ENCODE results near the gene KLF9.

KLF9 gene

DNA sequence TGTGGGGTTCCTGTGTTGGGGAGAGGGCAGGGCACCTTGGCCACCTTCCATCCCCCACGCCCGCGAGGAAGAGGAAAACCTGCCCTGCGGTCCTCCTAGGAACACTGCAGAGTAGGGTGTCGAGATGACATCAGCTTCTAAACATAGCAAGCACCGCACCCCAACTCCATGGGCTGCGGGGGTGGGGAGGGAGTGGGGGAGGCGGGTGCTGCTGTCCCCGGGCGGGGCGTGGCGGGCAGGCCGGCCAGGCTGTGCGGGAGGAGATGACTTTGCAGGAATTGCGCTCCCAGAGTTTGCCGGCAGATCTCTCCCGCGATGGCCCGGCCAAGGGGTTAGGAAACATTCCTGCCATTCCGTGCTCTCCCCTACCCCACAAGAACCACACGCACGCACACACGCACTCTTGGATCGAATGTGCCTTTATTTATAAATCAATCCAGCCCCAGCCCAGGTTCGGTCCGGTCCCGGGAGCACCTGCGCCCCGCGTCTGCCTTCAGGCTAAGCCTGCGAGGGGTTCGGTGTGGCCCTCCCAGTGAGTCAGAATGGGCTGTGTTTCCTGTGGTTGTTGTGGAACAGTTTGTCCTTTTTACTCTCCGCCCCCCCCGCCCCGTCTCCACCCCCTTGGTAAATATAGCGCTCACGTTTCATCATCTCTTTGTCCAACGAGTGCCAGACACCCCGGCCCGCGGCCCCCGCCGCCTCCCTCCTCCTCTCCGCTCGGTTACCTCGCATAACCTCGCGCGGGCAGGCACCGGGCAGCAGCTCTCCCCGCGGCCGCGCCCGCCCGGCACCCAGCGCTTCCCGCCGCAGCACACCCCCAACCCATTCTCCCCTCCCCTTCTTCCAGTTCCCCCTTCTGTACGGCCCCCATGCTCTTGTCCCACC, 5.3 kb upstream of the KLF9 start (continued):
- TF ChIP-seq, protein P1, sequence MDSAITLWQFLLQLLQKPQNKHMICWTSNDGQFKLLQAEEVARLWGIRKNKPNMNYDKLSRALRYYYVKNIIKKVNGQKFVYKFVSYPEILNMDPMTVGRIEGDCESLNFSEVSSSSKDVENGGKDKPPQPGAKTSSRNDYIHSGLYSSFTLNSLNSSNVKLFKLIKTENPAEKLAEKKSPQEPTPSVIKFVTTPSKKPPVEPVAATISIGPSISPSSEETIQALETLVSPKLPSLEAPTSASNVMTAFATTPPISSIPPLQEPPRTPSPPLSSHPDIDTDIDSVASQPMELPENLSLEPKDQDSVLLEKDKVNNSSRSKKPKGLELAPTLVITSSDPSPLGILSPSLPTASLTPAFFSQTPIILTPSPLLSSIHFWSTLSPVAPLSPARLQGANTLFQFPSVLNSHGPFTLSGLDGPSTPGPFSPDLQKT (IDR thresholded peaks at IDR 0.05; ENCODE audit: borderline replicate concordance, low read depth, low read length): no peak
- TF ChIP-seq, protein P2, sequence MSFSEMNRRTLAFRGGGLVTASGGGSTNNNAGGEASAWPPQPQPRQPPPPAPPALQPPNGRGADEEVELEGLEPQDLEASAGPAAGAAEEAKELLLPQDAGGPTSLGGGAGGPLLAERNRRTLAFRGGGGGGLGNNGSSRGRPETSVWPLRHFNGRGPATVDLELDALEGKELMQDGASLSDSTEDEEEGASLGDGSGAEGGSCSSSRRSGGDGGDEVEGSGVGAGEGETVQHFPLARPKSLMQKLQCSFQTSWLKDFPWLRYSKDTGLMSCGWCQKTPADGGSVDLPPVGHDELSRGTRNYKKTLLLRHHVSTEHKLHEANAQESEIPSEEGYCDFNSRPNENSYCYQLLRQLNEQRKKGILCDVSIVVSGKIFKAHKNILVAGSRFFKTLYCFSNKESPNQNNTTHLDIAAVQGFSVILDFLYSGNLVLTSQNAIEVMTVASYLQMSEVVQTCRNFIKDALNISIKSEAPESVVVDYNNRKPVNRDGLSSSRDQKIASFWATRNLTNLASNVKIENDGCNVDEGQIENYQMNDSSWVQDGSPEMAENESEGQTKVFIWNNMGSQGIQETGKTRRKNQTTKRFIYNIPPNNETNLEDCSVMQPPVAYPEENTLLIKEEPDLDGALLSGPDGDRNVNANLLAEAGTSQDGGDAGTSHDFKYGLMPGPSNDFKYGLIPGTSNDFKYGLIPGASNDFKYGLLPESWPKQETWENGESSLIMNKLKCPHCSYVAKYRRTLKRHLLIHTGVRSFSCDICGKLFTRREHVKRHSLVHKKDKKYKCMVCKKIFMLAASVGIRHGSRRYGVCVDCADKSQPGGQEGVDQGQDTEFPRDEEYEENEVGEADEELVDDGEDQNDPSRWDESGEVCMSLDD (tag by site-specific recombination; IDR thresholded peaks at IDR 0.05): peak; percentile 88
- TF ChIP-seq ZNF174 (tag by site-specific recombination; IDR thresholded peaks at IDR 0.05) (no peak), KLF8 (tag by site-specific recombination; IDR thresholded peaks at IDR 0.05) (peak; percentile 93), ZNF521 (tag by site-specific recombination; IDR thresholded peaks at IDR 0.05) (no peak), ZNF211 (tag by site-specific recombination; IDR thresholded peaks at IDR 0.05; ENCODE audit: low read depth) (no peak), FEZF1 (tag by site-specific recombination; IDR thresholded peaks at IDR 0.05) (peak; percentile 59; the same call in 1 of the 2 replicates), RBAK (tag by site-specific recombination; IDR thresholded peaks at IDR 0.05) (no peak), TRIM28 (IDR thresholded peaks at IDR 0.05; ENCODE audit: borderline replicate concordance, low read length) (no peak), GLIS2 (tag by site-specific recombination; IDR thresholded peaks at IDR 0.05) (peak; percentile 94), KLF1 (tag by site-specific recombination; IDR thresholded peaks at IDR 0.05) (peak; percentile 86), ZSCAN23 (tag by site-specific recombination; IDR thresholded peaks at IDR 0.05) (no peak), WT1 (tag by site-specific recombination; IDR thresholded peaks at IDR 0.05) (peak; percentile 34), ZNF501 (tag by site-specific recombination; IDR thresholded peaks at IDR 0.05) (peak; percentile 8; the same call in 1 of the 2 replicates), ZNF544 (tag by site-specific recombination; IDR thresholded peaks at IDR 0.05) (no peak), ZBTB17 (tag by site-specific recombination; IDR thresholded peaks at IDR 0.05) (peak; percentile 51), ZNF629 (tag by site-specific recombination; IDR thresholded peaks at IDR 0.05) (peak; percentile 71)
- TF ChIP-seq, protein P3, sequence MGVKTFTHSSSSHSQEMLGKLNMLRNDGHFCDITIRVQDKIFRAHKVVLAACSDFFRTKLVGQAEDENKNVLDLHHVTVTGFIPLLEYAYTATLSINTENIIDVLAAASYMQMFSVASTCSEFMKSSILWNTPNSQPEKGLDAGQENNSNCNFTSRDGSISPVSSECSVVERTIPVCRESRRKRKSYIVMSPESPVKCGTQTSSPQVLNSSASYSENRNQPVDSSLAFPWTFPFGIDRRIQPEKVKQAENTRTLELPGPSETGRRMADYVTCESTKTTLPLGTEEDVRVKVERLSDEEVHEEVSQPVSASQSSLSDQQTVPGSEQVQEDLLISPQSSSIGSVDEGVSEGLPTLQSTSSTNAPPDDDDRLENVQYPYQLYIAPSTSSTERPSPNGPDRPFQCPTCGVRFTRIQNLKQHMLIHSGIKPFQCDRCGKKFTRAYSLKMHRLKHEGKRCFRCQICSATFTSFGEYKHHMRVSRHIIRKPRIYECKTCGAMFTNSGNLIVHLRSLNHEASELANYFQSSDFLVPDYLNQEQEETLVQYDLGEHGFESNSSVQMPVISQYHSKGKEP (tag by site-specific recombination; IDR thresholded peaks at IDR 0.05): peak; percentile 30; the same call in 1 of the 2 replicates
- TF ChIP-seq, protein P4, sequence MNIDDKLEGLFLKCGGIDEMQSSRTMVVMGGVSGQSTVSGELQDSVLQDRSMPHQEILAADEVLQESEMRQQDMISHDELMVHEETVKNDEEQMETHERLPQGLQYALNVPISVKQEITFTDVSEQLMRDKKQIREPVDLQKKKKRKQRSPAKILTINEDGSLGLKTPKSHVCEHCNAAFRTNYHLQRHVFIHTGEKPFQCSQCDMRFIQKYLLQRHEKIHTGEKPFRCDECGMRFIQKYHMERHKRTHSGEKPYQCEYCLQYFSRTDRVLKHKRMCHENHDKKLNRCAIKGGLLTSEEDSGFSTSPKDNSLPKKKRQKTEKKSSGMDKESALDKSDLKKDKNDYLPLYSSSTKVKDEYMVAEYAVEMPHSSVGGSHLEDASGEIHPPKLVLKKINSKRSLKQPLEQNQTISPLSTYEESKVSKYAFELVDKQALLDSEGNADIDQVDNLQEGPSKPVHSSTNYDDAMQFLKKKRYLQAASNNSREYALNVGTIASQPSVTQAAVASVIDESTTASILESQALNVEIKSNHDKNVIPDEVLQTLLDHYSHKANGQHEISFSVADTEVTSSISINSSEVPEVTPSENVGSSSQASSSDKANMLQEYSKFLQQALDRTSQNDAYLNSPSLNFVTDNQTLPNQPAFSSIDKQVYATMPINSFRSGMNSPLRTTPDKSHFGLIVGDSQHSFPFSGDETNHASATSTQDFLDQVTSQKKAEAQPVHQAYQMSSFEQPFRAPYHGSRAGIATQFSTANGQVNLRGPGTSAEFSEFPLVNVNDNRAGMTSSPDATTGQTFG (tag by site-specific recombination; IDR thresholded peaks at IDR 0.05; ENCODE audit: borderline replicate concordance): no peak
- TF ChIP-seq, protein P5, sequence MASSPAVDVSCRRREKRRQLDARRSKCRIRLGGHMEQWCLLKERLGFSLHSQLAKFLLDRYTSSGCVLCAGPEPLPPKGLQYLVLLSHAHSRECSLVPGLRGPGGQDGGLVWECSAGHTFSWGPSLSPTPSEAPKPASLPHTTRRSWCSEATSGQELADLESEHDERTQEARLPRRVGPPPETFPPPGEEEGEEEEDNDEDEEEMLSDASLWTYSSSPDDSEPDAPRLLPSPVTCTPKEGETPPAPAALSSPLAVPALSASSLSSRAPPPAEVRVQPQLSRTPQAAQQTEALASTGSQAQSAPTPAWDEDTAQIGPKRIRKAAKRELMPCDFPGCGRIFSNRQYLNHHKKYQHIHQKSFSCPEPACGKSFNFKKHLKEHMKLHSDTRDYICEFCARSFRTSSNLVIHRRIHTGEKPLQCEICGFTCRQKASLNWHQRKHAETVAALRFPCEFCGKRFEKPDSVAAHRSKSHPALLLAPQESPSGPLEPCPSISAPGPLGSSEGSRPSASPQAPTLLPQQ (tag by site-specific recombination; IDR thresholded peaks at IDR 0.05): 0 out of 2 replicates have a peak, but pooled peaks have one; percentile 23
- TF ChIP-seq, protein P6, sequence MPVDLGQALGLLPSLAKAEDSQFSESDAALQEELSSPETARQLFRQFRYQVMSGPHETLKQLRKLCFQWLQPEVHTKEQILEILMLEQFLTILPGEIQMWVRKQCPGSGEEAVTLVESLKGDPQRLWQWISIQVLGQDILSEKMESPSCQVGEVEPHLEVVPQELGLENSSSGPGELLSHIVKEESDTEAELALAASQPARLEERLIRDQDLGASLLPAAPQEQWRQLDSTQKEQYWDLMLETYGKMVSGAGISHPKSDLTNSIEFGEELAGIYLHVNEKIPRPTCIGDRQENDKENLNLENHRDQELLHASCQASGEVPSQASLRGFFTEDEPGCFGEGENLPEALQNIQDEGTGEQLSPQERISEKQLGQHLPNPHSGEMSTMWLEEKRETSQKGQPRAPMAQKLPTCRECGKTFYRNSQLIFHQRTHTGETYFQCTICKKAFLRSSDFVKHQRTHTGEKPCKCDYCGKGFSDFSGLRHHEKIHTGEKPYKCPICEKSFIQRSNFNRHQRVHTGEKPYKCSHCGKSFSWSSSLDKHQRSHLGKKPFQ (tag by site-specific recombination; IDR thresholded peaks at IDR 0.05): no peak
- TF ChIP-seq, protein P7, sequence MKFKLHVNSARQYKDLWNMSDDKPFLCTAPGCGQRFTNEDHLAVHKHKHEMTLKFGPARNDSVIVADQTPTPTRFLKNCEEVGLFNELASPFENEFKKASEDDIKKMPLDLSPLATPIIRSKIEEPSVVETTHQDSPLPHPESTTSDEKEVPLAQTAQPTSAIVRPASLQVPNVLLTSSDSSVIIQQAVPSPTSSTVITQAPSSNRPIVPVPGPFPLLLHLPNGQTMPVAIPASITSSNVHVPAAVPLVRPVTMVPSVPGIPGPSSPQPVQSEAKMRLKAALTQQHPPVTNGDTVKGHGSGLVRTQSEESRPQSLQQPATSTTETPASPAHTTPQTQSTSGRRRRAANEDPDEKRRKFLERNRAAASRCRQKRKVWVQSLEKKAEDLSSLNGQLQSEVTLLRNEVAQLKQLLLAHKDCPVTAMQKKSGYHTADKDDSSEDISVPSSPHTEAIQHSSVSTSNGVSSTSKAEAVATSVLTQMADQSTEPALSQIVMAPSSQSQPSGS (tag by site-specific recombination; IDR thresholded peaks at IDR 0.05; ENCODE audit: low read depth): no peak
- TF ChIP-seq, protein P8, sequence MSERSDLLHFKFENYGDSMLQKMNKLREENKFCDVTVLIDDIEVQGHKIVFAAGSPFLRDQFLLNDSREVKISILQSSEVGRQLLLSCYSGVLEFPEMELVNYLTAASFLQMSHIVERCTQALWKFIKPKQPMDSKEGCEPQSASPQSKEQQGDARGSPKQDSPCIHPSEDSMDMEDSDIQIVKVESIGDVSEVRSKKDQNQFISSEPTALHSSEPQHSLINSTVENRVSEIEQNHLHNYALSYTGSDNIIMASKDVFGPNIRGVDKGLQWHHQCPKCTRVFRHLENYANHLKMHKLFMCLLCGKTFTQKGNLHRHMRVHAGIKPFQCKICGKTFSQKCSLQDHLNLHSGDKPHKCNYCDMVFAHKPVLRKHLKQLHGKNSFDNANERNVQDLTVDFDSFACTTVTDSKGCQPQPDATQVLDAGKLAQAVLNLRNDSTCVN (tag by site-specific recombination; optimal IDR thresholded peaks at IDR 0.05): peak; percentile 66

Data from HEK293 (cell line).